Cortex of kidney (tissue), 1 donor: ENCODE results near the gene GABRB2.
"Not testable (repeated sequence)": the region's sequence is repeated elsewhere in the genome, so short reads cannot be mapped to it uniquely, and the experiment has no call there.

Experiments used
- DNase-seq: peaks from one replicate; lab custom pipeline; 2025; lab: John Stamatoyannopoulos, UW

The GABRB2 gene

GRCh38 chr5:161546470-161547301 is at the start of gene GABRB2:
TSS of gene GABRB2 (minus strand) at chr5:161546725. CDS start at chr5:161546643, 82 bp downstream.
- no peak for DNase-seq

- DNase-seq = no peak
These were observed 39.3 kb upstream of the GABRB2 start for GRCh38 chr5:161585798-161586197.

- DNase-seq = no peak
These were observed 34.1 kb upstream of the GABRB2 start for GRCh38 chr5:161580621-161581020.

GRCh38 chr5:161572914-161573313 is 26.4 kb upstream of the GABRB2 start:
- DNase-seq = no peak

- no peak for DNase-seq
These were observed 19.6 kb upstream of the GABRB2 start for GRCh38 chr5:161566081-161566480.

GRCh38 chr5:161562446-161562845 is 15.9 kb upstream of the GABRB2 start:
- DNase-seq = no peak

GRCh38 chr5:161549106-161549505 is 2.6 kb upstream of the GABRB2 start:
- no peak for DNase-seq

- no peak for DNase-seq
These were observed 2.1 kb upstream of the GABRB2 start for GRCh38 chr5:161548487-161549094.

- no peak for DNase-seq
These were observed 1.4 kb upstream of the GABRB2 start for GRCh38 chr5:161547738-161548486.

- DNase-seq = no peak
These were observed 847 bp upstream of the GABRB2 start for GRCh38 chr5:161547406-161547737.

- no peak for DNase-seq
These were observed 443 bp downstream of the GABRB2 start for GRCh38 chr5:161546095-161546469.

GRCh38 chr5:161545344-161546094 is 1.0 kb downstream of the GABRB2 start:
- DNase-seq = no peak

GRCh38 chr5:161544350-161544765 is 2.2 kb downstream of the GABRB2 start:
- no peak for DNase-seq

GRCh38 chr5:161539016-161539415 is 7.5 kb downstream of the GABRB2 start:
- DNase-seq = no peak

- DNase-seq = no peak
These were observed 10.8 kb downstream of the GABRB2 start for GRCh38 chr5:161535762-161536161.

- no peak for DNase-seq
These were observed 15.8 kb downstream of the GABRB2 start for GRCh38 chr5:161530700-161531099.

- DNase-seq = no peak
These were observed 32.6 kb downstream of the GABRB2 start for GRCh38 chr5:161513942-161514341.

GRCh38 chr5:161507591-161507990 is 38.9 kb downstream of the GABRB2 start:
- DNase-seq = no peak

GRCh38 chr5:161505160-161505559 is 41.4 kb downstream of the GABRB2 start:
- not testable (repeated sequence) for DNase-seq

- DNase-seq = no peak
These were observed 48.0 kb downstream of the GABRB2 start for GRCh38 chr5:161498531-161498930.

GRCh38 chr5:161483721-161484120 is 62.8 kb downstream of the GABRB2 start:
- no peak for DNase-seq

GRCh38 chr5:161481922-161482321 is 64.6 kb downstream of the GABRB2 start:
- no peak for DNase-seq
